Measurements from ENCODE around the gene EMX2. TPM values are rescaled to one million over a fixed set of nuclear protein-coding genes. Genes with fewer than 3 reads are reported as not detected.

Gene EMX2
- total and polyA plus RNA-seq, 8 donors = 0.06 to 0.27 (median 0.09) TPM; not detected in 4

DNA sequence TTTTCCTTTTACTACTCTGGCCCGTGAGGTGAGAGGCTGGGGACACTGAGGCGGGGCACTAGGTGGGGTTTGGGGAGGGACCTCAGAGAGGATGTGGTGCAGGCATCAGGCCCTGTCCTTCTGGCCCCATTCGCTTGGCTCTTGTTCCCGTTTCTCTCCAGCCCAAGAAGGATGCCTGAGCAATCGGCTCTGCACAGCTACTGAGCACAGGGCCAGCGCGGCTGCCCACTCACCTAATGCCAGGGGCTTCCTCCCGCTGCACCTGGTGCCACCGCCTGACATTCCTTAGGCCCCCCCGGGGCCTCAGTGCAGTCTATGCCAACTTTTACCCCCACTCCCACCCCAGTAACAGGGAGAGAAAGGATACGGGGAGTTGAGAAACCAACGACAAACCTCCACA, 12.5 kb downstream of the EMX2 start:
- 56 to 57% methylated on average over 12 of the region's 12 CpGs for WGBS, 2 donors
- Histone ChIP-seq H3K27ac (no peak overlapping the region), H3K27me3 (peaks cover 0 to 54% (median 8%) of the 10 kb centered on the region in 4 donors), H3K4me3 (no peak overlapping the region), H3K36me3 (no peaks in the 10 kb centered on the region), H3K9me3 (no peaks in the 10 kb centered on the region), H3K4me1 (no peaks in the 10 kb centered on the region)
- TF ChIP-seq, protein P1, sequence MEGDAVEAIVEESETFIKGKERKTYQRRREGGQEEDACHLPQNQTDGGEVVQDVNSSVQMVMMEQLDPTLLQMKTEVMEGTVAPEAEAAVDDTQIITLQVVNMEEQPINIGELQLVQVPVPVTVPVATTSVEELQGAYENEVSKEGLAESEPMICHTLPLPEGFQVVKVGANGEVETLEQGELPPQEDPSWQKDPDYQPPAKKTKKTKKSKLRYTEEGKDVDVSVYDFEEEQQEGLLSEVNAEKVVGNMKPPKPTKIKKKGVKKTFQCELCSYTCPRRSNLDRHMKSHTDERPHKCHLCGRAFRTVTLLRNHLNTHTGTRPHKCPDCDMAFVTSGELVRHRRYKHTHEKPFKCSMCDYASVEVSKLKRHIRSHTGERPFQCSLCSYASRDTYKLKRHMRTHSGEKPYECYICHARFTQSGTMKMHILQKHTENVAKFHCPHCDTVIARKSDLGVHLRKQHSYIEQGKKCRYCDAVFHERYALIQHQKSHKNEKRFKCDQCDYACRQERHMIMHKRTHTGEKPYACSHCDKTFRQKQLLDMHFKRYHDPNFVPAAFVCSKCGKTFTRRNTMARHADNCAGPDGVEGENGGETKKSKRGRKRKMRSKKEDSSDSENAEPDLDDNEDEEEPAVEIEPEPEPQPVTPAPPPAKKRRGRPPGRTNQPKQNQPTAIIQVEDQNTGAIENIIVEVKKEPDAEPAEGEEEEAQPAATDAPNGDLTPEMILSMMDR (IDR thresholded peaks at IDR 0.05) = no peak
- DNase-seq (no peak), ATAC-seq (no peak), FAIRE-seq (no peak)
- intact Hi-C loops (cut with DNase I) = no loop called here

DNA sequence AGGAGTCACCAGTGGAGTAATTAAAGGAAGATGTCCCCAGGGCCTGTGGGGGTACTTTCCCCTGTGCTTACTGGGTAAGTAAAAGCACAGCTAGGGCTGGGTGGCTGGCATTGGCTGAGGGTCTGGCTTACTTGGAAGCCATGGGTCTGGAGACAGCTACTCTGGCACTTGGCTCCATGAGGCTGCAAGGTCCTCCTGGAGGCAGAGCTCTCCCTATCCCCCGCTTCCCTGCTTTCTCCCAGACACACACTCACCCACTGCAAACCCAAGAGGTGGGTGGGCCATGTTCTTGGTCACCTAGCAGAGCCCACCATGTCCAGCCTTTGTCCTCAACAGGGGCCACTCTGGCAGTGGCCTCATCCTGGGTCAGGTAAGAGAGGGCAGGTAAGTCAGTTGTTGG, 13.3 kb downstream of the EMX2 start:
- TF ChIP-seq, protein P1 (IDR thresholded peaks at IDR 0.05) = no peak
- no peaks in the 10 kb centered on the region for H3K36me3 ChIP-seq
- FAIRE-seq = no peak
- H3K27me3 ChIP-seq = peaks cover 0 to 46% (median 8%) of the 10 kb centered on the region in 4 donors
- ATAC-seq = no peak
- H3K4me1 ChIP-seq = no peaks in the 10 kb centered on the region
- no peak overlapping the region for H3K4me3 ChIP-seq
- intact Hi-C loops (cut with DNase I) = no loop called here
- WGBS, 2 donors = 86 to 93% methylated on average over 1 of the region's 1 CpG
- H3K9me3 ChIP-seq = no peaks in the 10 kb centered on the region
- no peak overlapping the region for H3K27ac ChIP-seq
- DNase-seq = no peak

DNA sequence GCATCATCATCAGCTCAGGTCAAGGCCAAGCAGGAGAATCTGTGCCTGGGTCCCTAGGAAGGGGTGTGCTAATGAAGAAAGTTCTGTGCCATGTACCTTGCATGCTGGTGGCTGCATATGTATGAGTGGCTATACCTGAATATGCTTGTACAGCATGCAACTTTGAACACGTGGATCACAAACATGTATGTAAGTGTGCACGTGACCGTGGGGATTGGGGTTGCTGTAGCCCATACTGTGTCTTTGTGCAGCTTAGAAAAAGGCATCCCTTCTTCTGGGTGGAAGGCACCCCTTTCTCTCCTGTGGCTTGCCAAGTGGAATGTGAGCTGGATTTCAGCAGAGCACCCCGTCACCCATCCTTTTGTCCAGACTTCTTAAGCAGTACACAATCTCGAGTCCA, 13.8 kb downstream of the EMX2 start:
- no peaks in the 10 kb centered on the region for H3K9me3 ChIP-seq
- no peak for DNase-seq
- ATAC-seq = no peak
- no peaks in the 10 kb centered on the region for H3K4me1 ChIP-seq
- H3K27me3 ChIP-seq = peaks cover 0 to 41% (median 8%) of the 10 kb centered on the region in 4 donors
- no peak for FAIRE-seq
- WGBS, 2 donors = 74 to 78% methylated on average over 5 of the region's 5 CpGs
- no peak overlapping the region for H3K27ac ChIP-seq
- intact Hi-C loops (cut with DNase I) = no loop called here
- TF ChIP-seq, protein P1 (IDR thresholded peaks at IDR 0.05) = no peak
- H3K4me3 ChIP-seq = no peak overlapping the region
- H3K36me3 ChIP-seq = no peaks in the 10 kb centered on the region

DNA sequence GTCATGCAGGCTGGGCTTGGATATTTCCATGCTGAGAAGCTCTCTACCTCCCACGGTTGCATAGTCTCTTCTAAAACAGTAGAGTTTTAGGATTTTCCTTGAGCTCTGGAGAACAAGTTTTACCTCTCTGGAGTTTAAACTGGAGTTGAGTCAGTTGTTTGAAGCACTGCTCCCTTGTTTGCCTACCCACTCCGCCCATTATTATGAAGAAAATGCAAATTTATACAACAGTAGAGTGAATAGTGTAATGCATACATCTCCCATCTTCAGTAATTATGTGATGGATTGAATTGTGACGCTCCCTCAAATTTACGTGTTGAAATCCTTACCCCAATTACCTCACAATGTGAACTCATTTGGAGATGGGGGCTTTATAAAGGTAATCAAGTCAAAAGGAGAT, 17.2 kb downstream of the EMX2 start:
- no peak overlapping the region for H3K27ac ChIP-seq
- H3K4me1 ChIP-seq = no peaks in the 10 kb centered on the region
- 61 to 77% methylated on average over 4 of the region's 4 CpGs for WGBS, 2 donors
- intact Hi-C loops (cut with DNase I) = no loop called here
- ATAC-seq (no peak), DNase-seq (no peak), FAIRE-seq (no peak)
- peaks cover 0 to 8% (median 3%) of the 10 kb centered on the region in 4 donors for H3K27me3 ChIP-seq
- no peaks in the 10 kb centered on the region for H3K36me3 ChIP-seq
- H3K9me3 ChIP-seq = no peaks in the 10 kb centered on the region
- H3K4me3 ChIP-seq = no peak overlapping the region
- TF ChIP-seq, protein P1 (IDR thresholded peaks at IDR 0.05) = no peak

DNA sequence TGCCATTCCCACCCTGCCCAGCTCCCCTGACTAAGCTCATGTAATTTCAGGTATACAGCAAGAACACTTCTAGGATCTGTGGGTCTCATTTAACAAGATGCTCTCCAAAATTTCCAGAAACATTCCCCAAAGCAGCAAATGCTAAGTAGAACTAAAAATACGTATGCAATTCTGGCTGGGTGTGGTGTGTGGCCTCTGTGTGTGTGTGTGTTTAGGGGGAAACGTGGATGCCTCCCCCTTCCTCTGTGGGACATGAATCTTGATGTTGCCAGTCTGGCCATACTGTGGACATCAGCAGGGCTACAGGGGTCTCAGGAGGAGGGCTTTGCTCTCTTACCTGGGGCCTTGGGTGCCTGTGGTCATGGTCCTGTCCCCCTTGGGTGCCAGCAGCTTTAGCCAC, 18.4 kb downstream of the EMX2 start:
- intact Hi-C loops (cut with DNase I) = no loop called here
- FAIRE-seq = no peak
- WGBS, 2 donors = 65 to 68% methylated on average over 2 of the region's 2 CpGs

More for the DNA sequence above, 18.4 kb downstream of the EMX2 start:
- H3K27ac ChIP-seq = no peak overlapping the region
- TF ChIP-seq, protein P1 (IDR thresholded peaks at IDR 0.05) = no peak
- no peaks in the 10 kb centered on the region for H3K9me3 ChIP-seq
- no peaks in the 10 kb centered on the region for H3K36me3 ChIP-seq
- DNase-seq (no peak), ATAC-seq (no peak)
- H3K27me3 ChIP-seq = peaks cover 0 to 4% (median 0%) of the 10 kb centered on the region in 4 donors
- H3K4me3 ChIP-seq = no peak overlapping the region
- no peaks in the 10 kb centered on the region for H3K4me1 ChIP-seq

All from pancreas (tissue), 10 donors.